Measurements from ENCODE around the gene NPC1.

Gene NPC1

GRCh38 chr18:23539911-23540525, 46.3 kb downstream of the NPC1 start:
- Histone ChIP-seq H3K4me3 (ENCODE audit: severe bottlenecking) (no peak overlapping the region), H3K27ac (ENCODE audit: poor library complexity, severe bottlenecking) (no peak overlapping the region), H3K27me3 (ENCODE audit: insufficient read depth, poor library complexity, severe bottlenecking) (no peaks in the 10 kb centered on the region), H3K9me3 (ENCODE audit: severe bottlenecking) (no peaks in the 10 kb centered on the region), H3K36me3 (ENCODE audit: low read depth) (peaks cover 96% of the 10 kb centered on the region), H3K4me1 (ENCODE audit: insufficient read depth, poor library complexity, severe bottlenecking) (no peaks in the 10 kb centered on the region)
- DNase-seq (ENCODE audit: low spot score): no peak
- no peak for TF ChIP-seq CTCF (IDR thresholded peaks at IDR 0.05; ENCODE audit: poor library complexity, severe bottlenecking)
- no peak for ATAC-seq (ENCODE audit: low read depth)

DNA sequence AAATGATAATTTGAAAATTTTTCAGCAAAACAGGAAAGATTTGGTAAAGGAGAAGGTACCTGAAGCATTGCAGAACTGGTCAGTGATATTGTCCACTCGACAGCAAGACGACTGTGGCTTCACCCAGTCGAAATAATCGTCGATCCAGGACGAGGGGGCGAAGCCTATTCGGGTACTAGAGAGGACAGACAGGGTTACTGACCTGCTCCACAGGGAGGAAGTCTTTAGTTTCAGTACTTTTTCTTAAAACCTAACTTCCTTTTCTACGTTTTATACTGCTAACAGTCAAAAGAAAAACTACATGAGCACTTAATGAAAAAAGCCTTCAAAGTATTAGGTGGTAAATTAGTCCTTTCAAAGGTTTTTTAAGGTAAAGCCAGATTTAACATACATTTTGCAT, 47.0 kb downstream of the NPC1 start:
- ATAC-seq (ENCODE audit: low read depth) (no peak), DNase-seq (ENCODE audit: low spot score) (no peak)
- H3K4me3 ChIP-seq (ENCODE audit: severe bottlenecking): no peak overlapping the region
- H3K27me3 ChIP-seq (ENCODE audit: insufficient read depth, poor library complexity, severe bottlenecking): no peaks in the 10 kb centered on the region
- H3K27ac ChIP-seq (ENCODE audit: poor library complexity, severe bottlenecking): no peak overlapping the region
- no peak for TF ChIP-seq CTCF (IDR thresholded peaks at IDR 0.05; ENCODE audit: poor library complexity, severe bottlenecking)
- no peaks in the 10 kb centered on the region for H3K4me1 ChIP-seq (ENCODE audit: insufficient read depth, poor library complexity, severe bottlenecking)
- no peaks in the 10 kb centered on the region for H3K9me3 ChIP-seq (ENCODE audit: severe bottlenecking)
- H3K36me3 ChIP-seq (ENCODE audit: low read depth): peaks cover 96% of the 10 kb centered on the region

GRCh38 chr18:23538870-23539269, 47.4 kb downstream of the NPC1 start:
- Histone ChIP-seq H3K27me3 (ENCODE audit: insufficient read depth, poor library complexity, severe bottlenecking) (no peaks in the 10 kb centered on the region), H3K27ac (ENCODE audit: poor library complexity, severe bottlenecking) (no peak overlapping the region), H3K36me3 (ENCODE audit: low read depth) (peaks cover 96% of the 10 kb centered on the region), H3K9me3 (ENCODE audit: severe bottlenecking) (no peaks in the 10 kb centered on the region), H3K4me1 (ENCODE audit: insufficient read depth, poor library complexity, severe bottlenecking) (no peaks in the 10 kb centered on the region), H3K4me3 (ENCODE audit: severe bottlenecking) (no peak overlapping the region)
- ATAC-seq (ENCODE audit: low read depth): no peak
- no peak for TF ChIP-seq CTCF (IDR thresholded peaks at IDR 0.05; ENCODE audit: poor library complexity, severe bottlenecking)
- no peak for DNase-seq (ENCODE audit: low spot score)

- no peaks in the 10 kb centered on the region for H3K27me3 ChIP-seq (ENCODE audit: insufficient read depth, poor library complexity, severe bottlenecking)
- no peak for TF ChIP-seq CTCF (IDR thresholded peaks at IDR 0.05; ENCODE audit: poor library complexity, severe bottlenecking)
- no peak for ATAC-seq (ENCODE audit: low read depth)
- DNase-seq (ENCODE audit: low spot score): no peak
- H3K27ac ChIP-seq (ENCODE audit: poor library complexity, severe bottlenecking): no peak overlapping the region
- no peaks in the 10 kb centered on the region for H3K9me3 ChIP-seq (ENCODE audit: severe bottlenecking)
- H3K4me3 ChIP-seq (ENCODE audit: severe bottlenecking): no peak overlapping the region
- peaks cover 98% of the 10 kb centered on the region for H3K36me3 ChIP-seq (ENCODE audit: low read depth)
- H3K4me1 ChIP-seq (ENCODE audit: insufficient read depth, poor library complexity, severe bottlenecking): no peaks in the 10 kb centered on the region
Observed at GRCh38 chr18:23538001-23538400, 48.3 kb downstream of the NPC1 start.

DNA sequence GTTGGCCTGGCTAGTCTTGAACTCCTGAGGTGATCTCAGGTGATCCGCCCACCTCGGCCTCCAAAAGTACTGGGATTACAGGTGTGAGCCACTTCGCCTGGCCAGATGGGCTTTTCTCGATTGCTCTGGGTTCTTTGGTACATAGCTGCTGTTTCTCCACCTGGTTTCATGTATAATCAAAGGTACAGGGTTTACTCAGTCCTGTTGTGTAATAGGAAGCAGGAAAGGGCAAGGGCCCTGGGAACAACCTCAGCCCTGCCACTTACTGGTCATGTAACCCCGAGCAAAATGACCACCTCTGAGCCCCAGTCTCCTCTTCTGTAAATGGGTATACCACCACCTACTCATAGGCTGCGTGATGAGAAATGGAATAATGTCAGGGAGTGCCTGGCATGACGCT, 49.0 kb downstream of the NPC1 start:
- Histone ChIP-seq H3K27me3 (ENCODE audit: insufficient read depth, poor library complexity, severe bottlenecking) (no peaks in the 10 kb centered on the region), H3K9me3 (ENCODE audit: severe bottlenecking) (no peaks in the 10 kb centered on the region), H3K4me1 (ENCODE audit: insufficient read depth, poor library complexity, severe bottlenecking) (no peaks in the 10 kb centered on the region), H3K36me3 (ENCODE audit: low read depth) (peaks cover 97% of the 10 kb centered on the region), H3K4me3 (ENCODE audit: severe bottlenecking) (no peak overlapping the region), H3K27ac (ENCODE audit: poor library complexity, severe bottlenecking) (no peak overlapping the region)
- no peak for TF ChIP-seq CTCF (IDR thresholded peaks at IDR 0.05; ENCODE audit: poor library complexity, severe bottlenecking)
- ATAC-seq (ENCODE audit: low read depth) (no peak), DNase-seq (ENCODE audit: low spot score) (no peak)

Data from RWPE2 (cell line).